Activated naive CD8-positive, alpha-beta T cell treated with anti-CD3 and anti-CD28 coated beads, Interleukin-2, amount 50 U/mL, for 16 hours (primary cell): Measurements from ENCODE around the gene KIF21B.
A peak's percentile ranks its signal among the peaks of the same experiment; 100 is the strongest.

Experiments
- DNase-seq: peaks from one replicate; pipeline ENCODE4 v3.0.0-alpha.2; 2020; ENCODE audit warnings: low read depth, low spot score

Gene KIF21B

GRCh38 chr1:201000391-201000790, 23.1 kb downstream of the KIF21B start:
- no peak for DNase-seq

DNA sequence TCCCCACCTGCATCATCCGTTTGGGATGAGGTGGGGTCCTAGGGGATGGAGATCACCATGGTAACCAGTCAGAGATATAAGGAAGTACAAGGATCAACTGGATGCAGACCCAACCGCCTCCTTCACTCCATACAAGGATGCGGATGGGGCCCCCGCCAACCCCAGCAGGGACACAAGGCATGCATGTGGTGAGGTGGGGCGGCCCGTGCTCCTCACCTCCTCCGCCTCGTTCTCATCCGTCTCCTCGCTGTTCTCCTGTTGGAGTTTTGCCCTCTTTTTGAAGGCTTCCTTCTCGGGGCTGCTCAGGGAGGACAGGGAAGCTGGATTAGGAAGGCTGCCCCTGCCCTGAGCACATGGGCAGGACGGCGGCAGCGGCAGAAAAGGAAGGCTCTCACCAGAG, 23.8 kb downstream of the KIF21B start:
- DNase-seq, result no peak

GRCh38 chr1:200998323-200998722, 25.2 kb downstream of the KIF21B start:
- DNase-seq, result no peak

DNA sequence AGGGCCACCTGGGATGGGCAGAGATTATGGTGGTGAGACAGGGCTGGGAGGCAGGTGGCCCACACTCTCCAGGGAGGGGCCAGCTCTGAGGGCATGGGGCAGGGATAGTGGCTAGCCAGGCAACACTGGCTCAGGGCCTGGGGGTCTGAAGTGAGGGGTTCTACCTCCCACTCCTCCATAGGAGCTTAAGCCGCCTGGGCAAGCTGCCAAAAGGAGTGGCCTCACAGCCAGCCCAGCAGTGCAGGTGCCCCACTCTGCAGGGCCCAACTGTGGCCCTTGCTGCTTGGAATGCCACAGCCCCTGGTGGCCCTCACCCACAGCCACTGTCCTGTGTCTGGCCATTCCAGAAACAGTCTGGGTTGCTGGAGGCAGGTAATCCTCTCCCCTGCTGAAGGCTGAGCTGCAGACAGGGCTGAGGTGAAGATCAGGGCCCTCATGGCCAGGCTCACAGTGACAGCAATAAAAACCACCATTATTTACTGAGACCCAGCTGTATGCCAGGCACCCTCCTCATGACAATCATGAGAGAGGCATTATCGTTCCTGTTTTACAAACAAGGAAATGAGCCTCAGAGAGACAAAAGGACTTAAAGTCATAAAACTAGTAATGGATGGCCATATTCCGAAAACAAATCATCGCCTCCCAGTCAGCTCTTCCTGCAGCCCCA, 31.0 kb downstream of the KIF21B start:
- DNase-seq, result no peak

DNA sequence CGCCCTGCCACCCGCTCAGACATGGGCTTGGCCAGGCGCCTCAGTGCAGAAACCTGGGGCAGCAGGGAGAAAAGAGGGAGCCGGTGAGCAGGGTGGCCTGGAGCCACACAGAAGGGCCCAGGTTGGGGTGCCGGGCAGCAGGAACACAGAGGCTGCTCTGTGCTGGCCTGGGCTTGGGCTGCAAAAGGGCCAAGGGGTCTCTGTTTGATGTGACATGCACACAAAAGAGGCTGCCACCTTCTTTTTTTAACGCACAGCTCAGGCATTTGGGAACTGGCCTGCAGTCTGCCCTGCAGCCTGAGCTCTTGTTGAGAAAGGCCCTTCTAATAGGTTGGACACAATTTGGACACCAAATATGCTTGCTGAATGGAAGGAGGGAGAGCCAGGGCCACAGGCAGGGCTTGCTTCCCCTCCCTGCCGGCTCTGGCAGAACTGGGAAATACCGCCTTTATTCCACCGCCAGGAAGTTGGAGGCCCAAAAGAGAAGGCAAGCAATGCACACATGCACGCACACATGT, 32.4 kb downstream of the KIF21B start:
- DNase-seq, result no peak

- DNase-seq, result no peak
Measured at GRCh38 chr1:200990114-200990513, 33.4 kb downstream of the KIF21B start.

DNA sequence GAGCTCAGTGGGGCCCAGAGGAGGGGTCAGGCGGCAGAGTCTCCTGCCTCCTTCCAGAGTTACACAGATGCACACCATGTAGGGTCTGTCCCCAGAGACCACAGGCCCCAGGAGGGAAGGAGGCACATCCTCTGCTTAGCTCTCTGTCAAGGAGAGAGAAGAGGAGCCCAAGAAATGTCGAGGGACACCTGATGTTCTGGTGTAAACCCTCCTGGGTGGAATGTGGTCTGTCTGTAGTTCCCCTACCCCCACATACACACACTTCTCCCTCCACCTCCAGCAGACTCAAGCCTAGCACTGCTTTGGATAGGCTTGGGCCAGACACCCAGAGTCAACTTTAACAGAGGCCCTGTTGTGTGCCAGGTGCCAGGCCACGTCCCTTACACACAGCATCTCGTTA, 34.2 kb downstream of the KIF21B start:
- DNase-seq, result no peak

DNA sequence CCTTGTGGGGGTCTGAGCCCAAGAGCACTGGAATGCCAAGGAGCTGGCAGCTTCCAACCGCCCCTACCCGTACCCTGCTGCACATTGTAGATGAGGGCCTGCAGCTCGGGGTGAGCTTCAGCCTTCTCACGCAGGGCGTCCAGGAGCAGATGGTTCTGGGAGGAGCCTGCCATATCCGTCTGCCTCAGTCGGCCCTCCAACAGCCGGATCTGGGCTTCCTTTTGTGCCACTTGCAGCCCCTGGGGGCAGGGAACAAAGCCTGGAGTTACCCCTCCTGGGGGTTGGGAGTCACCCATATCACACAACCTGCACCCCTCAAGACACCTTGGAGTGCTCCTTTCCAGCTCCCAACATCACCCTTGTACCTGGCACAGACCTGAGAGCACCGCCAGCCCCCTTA, 34.8 kb downstream of the KIF21B start:
- DNase-seq, result no peak

DNA sequence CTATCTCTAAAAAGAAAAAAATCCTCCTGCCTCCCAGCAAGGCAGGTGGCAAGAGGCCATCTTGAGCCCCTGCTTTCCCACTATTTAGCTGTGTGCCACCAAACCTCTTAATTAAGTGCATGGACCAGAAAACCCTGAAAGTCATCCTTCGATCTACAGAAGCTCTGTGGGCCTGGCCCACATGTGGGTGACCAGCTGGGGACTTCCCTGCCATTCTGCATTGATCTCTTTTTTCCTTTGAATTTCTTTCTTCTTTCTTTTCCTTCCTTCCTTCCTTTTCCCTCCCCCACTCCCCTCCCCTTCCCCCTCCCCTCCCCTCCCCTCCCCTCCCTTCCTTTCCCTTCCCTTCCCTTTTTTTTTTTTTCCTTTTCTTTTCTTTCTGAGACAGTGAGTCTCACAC, 38.0 kb downstream of the KIF21B start:
- no peak for DNase-seq

DNA sequence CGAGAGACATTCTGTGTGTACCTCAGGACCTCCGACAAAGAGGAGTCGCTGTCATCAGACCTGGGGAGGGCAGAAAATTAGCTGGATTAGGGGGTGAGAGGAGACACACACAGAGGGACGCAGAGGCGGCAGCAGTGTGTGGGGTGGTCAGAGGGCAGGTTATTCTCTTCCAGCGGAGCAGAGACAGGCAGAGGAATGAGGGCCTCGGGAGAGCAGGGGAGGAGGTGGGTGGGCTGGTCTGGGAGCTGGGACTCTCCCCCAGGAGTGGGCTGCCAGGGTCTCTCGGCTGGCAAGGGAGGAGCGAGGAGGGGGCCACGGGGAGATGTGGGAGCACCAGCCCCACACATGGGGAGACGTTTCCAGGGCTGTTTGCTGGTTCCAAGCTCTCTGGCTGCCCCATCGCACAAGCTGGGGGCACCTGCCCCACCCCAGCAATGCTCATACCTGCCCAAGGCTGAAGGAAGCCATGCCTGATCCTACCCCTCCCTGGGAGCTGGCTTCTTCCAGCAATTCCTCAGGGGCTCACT, 40.4 kb downstream of the KIF21B start:
- no peak for DNase-seq

DNA sequence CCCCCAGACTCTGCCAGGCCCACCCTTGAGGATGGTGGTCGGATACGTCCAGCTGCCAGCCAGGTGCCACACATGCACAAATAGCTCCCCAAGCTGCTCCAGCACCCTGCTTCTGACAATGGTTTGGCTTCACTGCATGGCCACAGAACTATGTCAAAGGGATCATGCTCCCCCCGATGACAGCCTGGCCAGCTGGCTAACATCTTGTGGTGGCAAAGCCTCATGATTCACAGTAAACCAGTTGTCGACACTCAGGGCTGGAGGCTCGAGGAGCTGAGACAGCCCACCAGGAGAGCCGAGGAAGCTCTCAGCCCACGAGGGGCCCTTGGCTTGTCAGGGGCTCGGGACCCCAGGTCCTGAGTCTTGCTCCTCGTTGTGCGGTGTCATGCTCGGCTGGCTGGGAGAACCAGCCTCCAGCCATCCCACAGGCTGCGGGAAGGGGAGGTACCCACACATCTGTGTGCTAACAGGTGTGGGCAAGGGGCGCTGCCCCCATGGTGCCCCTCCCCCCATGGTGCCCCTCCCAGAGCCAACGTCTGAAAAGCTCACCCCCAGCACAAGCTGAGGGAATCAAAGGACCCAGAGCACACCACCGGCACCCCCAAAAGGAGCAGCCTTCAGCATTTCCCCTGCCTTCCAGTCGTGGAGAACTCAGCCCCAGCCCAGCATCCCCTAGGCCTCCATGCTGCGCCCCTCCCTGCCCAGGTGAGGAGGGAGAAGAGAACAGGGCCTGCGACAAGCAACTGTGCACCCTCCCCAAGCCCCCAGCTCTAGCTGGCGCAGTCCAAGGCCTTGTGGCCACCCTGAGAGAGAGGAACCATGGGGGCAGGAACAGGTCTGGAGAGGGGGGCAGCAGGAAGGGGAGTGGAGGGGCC, 41.2 kb downstream of the KIF21B start:
- DNase-seq, result no peak

DNA sequence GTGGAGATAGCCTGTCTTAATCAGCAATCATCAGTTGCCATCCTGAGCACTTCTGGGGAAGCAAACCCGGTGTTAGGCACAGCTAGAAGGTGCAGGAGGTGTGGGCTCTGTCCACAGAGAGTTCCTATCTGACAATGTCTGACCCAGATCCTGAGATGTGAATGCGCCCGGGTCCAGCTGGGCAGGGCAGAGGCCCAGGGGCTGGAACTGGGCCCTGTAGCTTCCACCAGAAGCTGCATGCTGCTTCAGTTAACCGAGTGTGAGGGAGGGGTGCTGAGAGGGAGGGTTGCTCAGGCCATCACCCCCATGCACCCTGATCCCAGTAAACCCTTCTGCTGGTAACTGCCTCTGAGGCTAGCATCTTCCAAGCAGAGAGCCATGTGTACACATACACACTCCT, 42.2 kb downstream of the KIF21B start:
- DNase-seq, result no peak

DNA sequence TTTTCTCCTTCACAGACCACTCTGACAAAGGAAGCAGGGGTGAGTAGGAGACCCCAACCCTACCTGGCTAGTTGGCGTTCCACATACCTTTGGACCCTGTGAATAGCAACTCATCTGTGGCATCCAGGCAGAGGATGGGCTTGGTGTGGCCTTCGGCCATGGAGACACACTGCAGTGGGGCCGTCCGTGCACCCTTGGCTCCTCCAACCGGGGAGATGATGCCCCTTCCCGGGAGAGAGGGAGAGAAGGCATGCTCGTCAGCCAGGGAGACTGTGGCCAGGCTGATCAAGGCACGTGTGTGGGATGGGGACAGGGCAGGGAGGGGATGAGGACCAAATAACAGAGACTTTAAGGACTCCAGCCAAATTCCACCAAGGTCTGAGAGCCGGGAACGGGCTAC, 42.6 kb downstream of the KIF21B start:
- DNase-seq, result no peak

- DNase-seq, result no peak
Measured at GRCh38 chr1:200980452-200980772, 43.1 kb downstream of the KIF21B start.

- DNase-seq, result peak; percentile 21
Measured at GRCh38 chr1:200979574-200980451, 43.7 kb downstream of the KIF21B start.

GRCh38 chr1:200977071-200977754, 46.3 kb downstream of the KIF21B start:
- no peak for DNase-seq

- DNase-seq, result no peak
Measured at GRCh38 chr1:200976634-200977033, 46.9 kb downstream of the KIF21B start.

DNA sequence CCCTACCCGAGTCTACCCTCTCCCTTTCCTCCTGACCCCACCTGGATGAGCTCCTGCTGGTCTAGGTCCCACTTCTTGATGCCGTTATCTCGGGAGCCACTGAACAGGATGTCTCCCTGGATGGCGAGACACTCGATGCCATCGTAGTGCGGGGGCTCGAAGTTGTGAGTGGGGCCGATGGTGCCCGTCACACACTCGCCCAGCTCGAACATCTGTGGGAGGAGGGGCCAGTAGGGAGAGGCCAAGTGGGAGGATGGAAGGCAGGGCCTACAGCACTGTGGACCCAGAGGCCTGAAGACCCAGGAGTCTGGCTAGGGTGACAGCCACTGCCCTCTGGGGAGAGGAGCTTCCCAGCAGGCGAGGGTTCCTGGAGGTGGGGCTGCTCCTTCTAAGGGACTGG, 48.1 kb downstream of the KIF21B start:
- no peak for DNase-seq

DNA sequence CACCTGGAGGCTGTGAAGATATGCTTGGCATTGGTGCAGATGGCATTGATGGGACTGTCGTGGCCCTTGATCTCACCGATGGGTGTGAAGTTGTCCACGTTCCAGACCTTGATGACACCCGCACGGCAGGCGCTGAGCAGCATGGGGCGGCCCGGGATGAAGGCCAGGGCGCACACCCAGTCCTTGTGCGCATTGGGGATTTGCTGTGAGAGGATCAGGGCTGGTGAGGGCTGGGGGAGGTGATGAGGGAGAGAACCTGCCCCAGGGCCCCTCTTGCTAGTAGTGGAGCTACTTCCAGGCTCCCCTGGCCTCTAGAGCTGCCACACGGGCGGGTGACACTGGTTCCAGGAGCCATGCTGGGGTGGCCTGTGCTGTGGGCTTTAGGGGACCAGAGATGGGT, 48.8 kb downstream of the KIF21B start:
- DNase-seq, result no peak

- no peak for DNase-seq
Measured at GRCh38 chr1:200973937-200974657, 49.4 kb downstream of the KIF21B start.
